ENCODE data around the gene GRHL1.
A peak's percentile ranks its signal among the peaks of the same experiment; 100 is the strongest.

GRHL1 gene

DNA sequence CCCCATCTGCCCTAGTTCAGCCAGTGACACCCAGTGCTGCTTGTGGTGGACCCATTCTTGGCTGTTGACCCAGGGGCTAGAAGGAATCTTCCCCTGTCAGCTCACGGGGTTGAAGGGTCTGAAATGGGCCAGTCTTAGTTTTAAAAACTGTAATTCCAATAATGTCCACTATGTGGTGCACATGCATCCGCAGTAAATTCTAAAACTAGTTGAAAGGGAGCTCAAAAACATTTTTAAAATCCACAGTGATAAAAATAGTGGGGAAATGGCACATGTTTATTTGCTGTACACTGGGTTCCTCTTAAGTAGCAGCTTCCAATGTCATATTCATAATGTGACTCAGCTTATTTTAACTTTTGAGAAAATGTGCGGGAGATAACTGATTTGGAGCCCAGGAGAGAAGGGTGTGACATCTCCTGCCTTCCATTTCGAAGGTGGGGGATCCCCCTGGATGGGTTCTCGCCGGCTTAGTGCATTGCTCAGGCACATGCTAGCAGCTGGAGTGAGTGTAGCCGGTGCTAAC is 32.8 kb downstream of the GRHL1 start:
- H3K14ac ChIP-seq (ENCODE audit: low read length) = no peak overlapping the region
- no CpG with 5 or more reads among the region's 7 CpGs for WGBS, 2 donors (ENCODE audit: extremely low coverage in 2 of 2, insufficient read length in 2 of 2, insufficient replicate concordance in 1 of 2)
- H2BK15ac ChIP-seq (ENCODE audit: low read length) = no peak overlapping the region
- no peak overlapping the region for H3K4me3 ChIP-seq (ENCODE audit: low read length in 2 of 2)
- H3K36me3 ChIP-seq (replicated peaks in 1 of 2; ENCODE audit: control insufficient read depth in 2 of 2, insufficient read depth in 2 of 2, low read length in 2 of 2) = peaks cover 0 to 2% of the 10 kb centered on the region in 2 donors
- H2AK5ac ChIP-seq (ENCODE audit: low read depth, low read length) = no peak overlapping the region
- no peak overlapping the region for H2BK12ac ChIP-seq (ENCODE audit: low read length)
- no peak overlapping the region for H2BK120ac ChIP-seq (ENCODE audit: low read depth, low read length)
- H3K4me2 ChIP-seq (ENCODE audit: insufficient read depth, low read length, poor library complexity, severe bottlenecking) = no peak overlapping the region
- H2BK5ac ChIP-seq (ENCODE audit: low read length) = no peak overlapping the region
- DNase-seq (ENCODE audit: low spot score) = peak; percentile 40
- H3K4ac ChIP-seq (ENCODE audit: low read length) = no peak overlapping the region
- H3K27me3 ChIP-seq (ENCODE audit: control insufficient read depth in 3 of 3, insufficient read depth in 3 of 3, low read depth in 1 of 3, low read length in 3 of 3) = no peaks in the 10 kb centered on the region
- H3K4me1 ChIP-seq (ENCODE audit: control insufficient read depth in 2 of 2, insufficient read depth in 1 of 2, low read depth in 1 of 2, low read length in 2 of 2) = no peaks in the 10 kb centered on the region
- H3K79me1 ChIP-seq (ENCODE audit: low read depth, low read length) = no peaks in the 10 kb centered on the region
- H3K27ac ChIP-seq (replicated peaks; ENCODE audit: low read length) = no peak overlapping the region
- H4K8ac ChIP-seq (ENCODE audit: low read depth, low read length) = no peak overlapping the region
- no peak overlapping the region for H3K9ac ChIP-seq (ENCODE audit: low read depth, low read length, poor library complexity)
- H3K18ac ChIP-seq (ENCODE audit: low read length) = no peak overlapping the region
- H3K23ac ChIP-seq (ENCODE audit: low read depth, low read length, poor library complexity) = no peak overlapping the region
- peak overlapping the region; percentile 43 for H2AFZ ChIP-seq (ENCODE audit: low read length)
- H4K91ac ChIP-seq (ENCODE audit: low read depth, low read length, poor library complexity) = no peak overlapping the region
- no peaks in the 10 kb centered on the region for H3K9me3 ChIP-seq (replicated peaks in 1 of 2; ENCODE audit: control insufficient read depth in 2 of 2, insufficient read depth in 1 of 2, low read depth in 1 of 2, low read length in 2 of 2)

DNA sequence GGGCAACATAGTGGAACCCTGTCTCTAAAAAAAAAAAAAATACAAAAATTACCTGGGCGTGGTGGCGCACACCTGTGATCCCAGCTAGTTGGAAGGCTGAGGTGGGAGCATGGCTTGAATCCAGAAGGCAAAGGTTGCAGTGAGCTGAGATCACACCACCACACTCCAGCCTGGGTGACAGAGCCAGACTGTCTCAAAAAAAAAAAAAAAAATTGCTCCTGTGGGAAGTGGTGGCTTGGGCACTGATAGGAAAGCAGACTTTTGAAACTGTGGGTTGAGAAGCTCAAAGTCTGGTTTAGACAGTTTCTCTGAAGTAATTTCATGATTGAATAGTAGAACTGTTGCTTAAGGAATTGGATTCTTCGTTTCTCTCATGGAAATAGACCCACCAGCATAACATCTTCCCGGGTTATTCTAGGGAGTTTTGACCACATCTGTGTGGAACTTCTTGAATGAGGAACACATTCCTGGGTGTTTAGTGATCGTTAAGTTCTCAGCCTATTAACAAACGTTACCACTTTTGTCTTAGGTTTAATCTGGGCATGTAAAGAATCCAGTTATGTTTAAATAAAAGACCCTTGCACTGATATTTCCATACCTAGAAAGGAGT is 33.5 kb downstream of the GRHL1 start:
- H2BK120ac ChIP-seq (ENCODE audit: low read depth, low read length) = no peak overlapping the region
- H2AFZ ChIP-seq (ENCODE audit: low read length) = no peak overlapping the region
- H4K8ac ChIP-seq (ENCODE audit: low read depth, low read length) = no peak overlapping the region
- H3K18ac ChIP-seq (ENCODE audit: low read length) = no peak overlapping the region
- H3K9ac ChIP-seq (ENCODE audit: low read depth, low read length, poor library complexity) = no peak overlapping the region
- no peaks in the 10 kb centered on the region for H3K79me1 ChIP-seq (ENCODE audit: low read depth, low read length)
- no peak overlapping the region for H2BK5ac ChIP-seq (ENCODE audit: low read length)
- no peak overlapping the region for H3K27ac ChIP-seq (replicated peaks; ENCODE audit: low read length)
- H3K23ac ChIP-seq (ENCODE audit: low read depth, low read length, poor library complexity) = no peak overlapping the region
- peaks cover 0 to 2% of the 10 kb centered on the region in 2 donors for H3K36me3 ChIP-seq (replicated peaks in 1 of 2; ENCODE audit: control insufficient read depth in 2 of 2, insufficient read depth in 2 of 2, low read length in 2 of 2)
- no CpG with 5 or more reads among the region's 6 CpGs for WGBS, 2 donors (ENCODE audit: extremely low coverage in 2 of 2, insufficient read length in 2 of 2, insufficient replicate concordance in 1 of 2)
- no peak overlapping the region for H2BK15ac ChIP-seq (ENCODE audit: low read length)
- no peaks in the 10 kb centered on the region for H3K27me3 ChIP-seq (ENCODE audit: control insufficient read depth in 3 of 3, insufficient read depth in 3 of 3, low read depth in 1 of 3, low read length in 3 of 3)
- H3K4me2 ChIP-seq (ENCODE audit: insufficient read depth, low read length, poor library complexity, severe bottlenecking) = no peak overlapping the region
- no peak overlapping the region for H4K91ac ChIP-seq (ENCODE audit: low read depth, low read length, poor library complexity)
- H3K4me3 ChIP-seq (ENCODE audit: low read length in 2 of 2) = no peak overlapping the region
- no peak overlapping the region for H2BK12ac ChIP-seq (ENCODE audit: low read length)
- no peaks in the 10 kb centered on the region for H3K9me3 ChIP-seq (replicated peaks in 1 of 2; ENCODE audit: control insufficient read depth in 2 of 2, insufficient read depth in 1 of 2, low read depth in 1 of 2, low read length in 2 of 2)
- DNase-seq (ENCODE audit: low spot score) = no peak
- H3K14ac ChIP-seq (ENCODE audit: low read length) = no peak overlapping the region
- H2AK5ac ChIP-seq (ENCODE audit: low read depth, low read length) = no peak overlapping the region
- H3K4ac ChIP-seq (ENCODE audit: low read length) = no peak overlapping the region
- no peaks in the 10 kb centered on the region for H3K4me1 ChIP-seq (ENCODE audit: control insufficient read depth in 2 of 2, insufficient read depth in 1 of 2, low read depth in 1 of 2, low read length in 2 of 2)

DNA sequence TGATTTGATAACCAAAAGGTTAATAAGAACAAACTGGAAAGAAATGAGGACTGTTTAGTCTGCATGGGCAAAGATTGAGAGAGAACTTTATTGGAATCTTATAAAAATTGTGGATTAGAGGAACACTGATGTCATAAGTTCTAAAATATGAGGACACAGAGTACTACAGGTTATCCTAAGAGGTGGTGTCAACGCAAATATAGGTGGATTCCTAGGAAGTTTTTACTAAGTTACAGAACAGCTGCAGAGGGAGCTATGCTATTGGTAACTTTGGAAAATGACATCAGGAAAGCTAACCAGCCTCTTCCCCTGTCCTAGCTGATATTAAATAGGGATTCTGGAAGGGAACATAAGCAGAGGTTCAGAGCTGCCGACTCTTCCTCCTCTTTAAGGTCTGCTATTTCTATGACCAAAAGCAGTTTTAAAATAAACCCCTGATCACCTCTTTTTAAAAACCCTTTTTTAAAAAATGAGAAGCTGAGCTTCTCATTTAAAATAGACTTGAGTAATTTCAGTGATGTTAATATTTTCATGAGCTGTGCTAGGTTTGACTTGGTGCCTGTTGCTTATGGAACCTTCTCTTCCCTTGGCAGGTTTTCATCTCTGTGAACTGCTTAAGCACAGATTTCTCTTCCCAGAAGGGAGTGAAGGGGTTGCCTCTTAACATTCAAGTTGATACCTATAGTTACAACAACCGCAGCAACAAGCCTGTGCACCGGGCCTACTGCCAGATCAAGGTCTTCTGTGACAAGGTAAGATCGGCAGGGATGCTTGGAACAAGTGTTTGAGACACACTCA is 34.2 kb downstream of the GRHL1 start:
- Histone ChIP-seq H3K4me1 (ENCODE audit: control insufficient read depth in 2 of 2, insufficient read depth in 1 of 2, low read depth in 1 of 2, low read length in 2 of 2) (no peaks in the 10 kb centered on the region), H3K9me3 (replicated peaks in 1 of 2; ENCODE audit: control insufficient read depth in 2 of 2, insufficient read depth in 1 of 2, low read depth in 1 of 2, low read length in 2 of 2) (no peaks in the 10 kb centered on the region), H2BK120ac (ENCODE audit: low read depth, low read length) (no peak overlapping the region)

DNA sequence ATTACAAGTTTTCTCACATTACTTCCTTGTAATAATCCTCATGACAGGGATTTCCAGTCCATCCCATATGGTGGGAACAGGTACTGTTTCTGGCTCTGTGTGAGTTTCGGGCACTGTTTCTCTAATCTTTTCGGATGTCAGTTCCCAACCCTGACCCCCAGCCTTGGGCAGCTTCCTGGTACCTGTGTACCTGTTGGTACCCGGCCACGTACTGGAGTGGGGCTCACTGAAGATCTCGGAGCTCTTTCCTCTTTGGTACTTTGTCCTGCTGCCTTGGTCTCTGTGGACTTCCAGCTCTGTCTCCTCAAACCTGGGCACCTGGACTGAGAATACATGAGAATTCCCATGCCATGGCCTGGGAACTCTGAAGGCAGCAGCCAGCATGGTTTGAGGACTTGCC is 36.8 kb downstream of the GRHL1 start:
- H2BK12ac ChIP-seq (ENCODE audit: low read length) = no peak overlapping the region
- H3K4me3 ChIP-seq (ENCODE audit: low read length in 2 of 2) = no peak overlapping the region
- H2BK15ac ChIP-seq (ENCODE audit: low read length) = no peak overlapping the region
- WGBS, 2 donors (ENCODE audit: extremely low coverage in 2 of 2, insufficient read length in 2 of 2, insufficient replicate concordance in 1 of 2) = no CpG with 5 or more reads among the region's 5 CpGs
- no peak overlapping the region for H3K14ac ChIP-seq (ENCODE audit: low read length)
- no peak overlapping the region for H2AK5ac ChIP-seq (ENCODE audit: low read depth, low read length)
- no peak overlapping the region for H2BK120ac ChIP-seq (ENCODE audit: low read depth, low read length)
- no peaks in the 10 kb centered on the region for H3K27me3 ChIP-seq (ENCODE audit: control insufficient read depth in 3 of 3, insufficient read depth in 3 of 3, low read depth in 1 of 3, low read length in 3 of 3)
- DNase-seq (ENCODE audit: low spot score) = no peak
- no peak overlapping the region for H3K18ac ChIP-seq (ENCODE audit: low read length)
- no peaks in the 10 kb centered on the region for H3K4me1 ChIP-seq (ENCODE audit: control insufficient read depth in 2 of 2, insufficient read depth in 1 of 2, low read depth in 1 of 2, low read length in 2 of 2)
- H3K9ac ChIP-seq (ENCODE audit: low read depth, low read length, poor library complexity) = no peak overlapping the region
- H3K36me3 ChIP-seq (replicated peaks in 1 of 2; ENCODE audit: control insufficient read depth in 2 of 2, insufficient read depth in 2 of 2, low read length in 2 of 2) = peaks cover 0 to 2% of the 10 kb centered on the region in 2 donors
- no peak overlapping the region for H3K23ac ChIP-seq (ENCODE audit: low read depth, low read length, poor library complexity)
- H2AFZ ChIP-seq (ENCODE audit: low read length) = no peak overlapping the region
- no peaks in the 10 kb centered on the region for H3K79me1 ChIP-seq (ENCODE audit: low read depth, low read length)
- H3K4me2 ChIP-seq (ENCODE audit: insufficient read depth, low read length, poor library complexity, severe bottlenecking) = no peak overlapping the region
- H4K91ac ChIP-seq (ENCODE audit: low read depth, low read length, poor library complexity) = no peak overlapping the region
- no peak overlapping the region for H2BK5ac ChIP-seq (ENCODE audit: low read length)
- no peak overlapping the region for H4K8ac ChIP-seq (ENCODE audit: low read depth, low read length)
- H3K4ac ChIP-seq (ENCODE audit: low read length) = no peak overlapping the region
- H3K9me3 ChIP-seq (replicated peaks in 1 of 2; ENCODE audit: control insufficient read depth in 2 of 2, insufficient read depth in 1 of 2, low read depth in 1 of 2, low read length in 2 of 2) = no peaks in the 10 kb centered on the region
- H3K27ac ChIP-seq (replicated peaks; ENCODE audit: low read length) = no peak overlapping the region

More for the DNA sequence above, 34.2 kb downstream of the GRHL1 start:
- H2AFZ ChIP-seq (ENCODE audit: low read length) = no peak overlapping the region
- no peak overlapping the region for H3K18ac ChIP-seq (ENCODE audit: low read length)
- H2BK5ac ChIP-seq (ENCODE audit: low read length) = no peak overlapping the region
- H3K14ac ChIP-seq (ENCODE audit: low read length) = no peak overlapping the region
- no peak overlapping the region for H2BK12ac ChIP-seq (ENCODE audit: low read length)
- H3K4me3 ChIP-seq (ENCODE audit: low read length in 2 of 2) = no peak overlapping the region
- no peak overlapping the region for H3K4me2 ChIP-seq (ENCODE audit: insufficient read depth, low read length, poor library complexity, severe bottlenecking)
- no peak overlapping the region for H3K4ac ChIP-seq (ENCODE audit: low read length)
- H4K8ac ChIP-seq (ENCODE audit: low read depth, low read length) = no peak overlapping the region
- H3K27ac ChIP-seq (replicated peaks; ENCODE audit: low read length) = no peak overlapping the region
- no peak overlapping the region for H2BK15ac ChIP-seq (ENCODE audit: low read length)
- H3K9ac ChIP-seq (ENCODE audit: low read depth, low read length, poor library complexity) = no peak overlapping the region
- no peaks in the 10 kb centered on the region for H3K27me3 ChIP-seq (ENCODE audit: control insufficient read depth in 3 of 3, insufficient read depth in 3 of 3, low read depth in 1 of 3, low read length in 3 of 3)
- H3K36me3 ChIP-seq (replicated peaks in 1 of 2; ENCODE audit: control insufficient read depth in 2 of 2, insufficient read depth in 2 of 2, low read length in 2 of 2) = peaks cover 0 to 2% of the 10 kb centered on the region in 2 donors
- H4K91ac ChIP-seq (ENCODE audit: low read depth, low read length, poor library complexity) = no peak overlapping the region
- H2AK5ac ChIP-seq (ENCODE audit: low read depth, low read length) = no peak overlapping the region
- no peaks in the 10 kb centered on the region for H3K79me1 ChIP-seq (ENCODE audit: low read depth, low read length)
- no CpG with 5 or more reads among the region's 5 CpGs for WGBS, 2 donors (ENCODE audit: extremely low coverage in 2 of 2, insufficient read length in 2 of 2, insufficient replicate concordance in 1 of 2)
- DNase-seq (ENCODE audit: low spot score) = no peak
- H3K23ac ChIP-seq (ENCODE audit: low read depth, low read length, poor library complexity) = no peak overlapping the region
